OCI-LY3 (cell line): ENCODE results near the gene SFTA2.
"Not testable (repeated sequence)": the region's sequence is repeated elsewhere in the genome, so short reads cannot be mapped to it uniquely, and the experiment has no call there.

Experiments used
- H2AFZ ChIP-seq: fragments of 200-600, 300-600 bp; shearing (Covaris generic); 2 replicates; pipeline ENCODE4 v1.6.0; 2014; ENCODE audit warnings: antibody characterized with exemption, low read depth, low read length
- H3K27ac ChIP-seq: fragments of 200-600, 300-600 bp; sonication (generic); 2 replicates; pipeline ENCODE4 v1.5.1; 2014; ENCODE audit warnings: mild to moderate bottlenecking, low read length, moderate library complexity, mixed read lengths
- H3K27me3 ChIP-seq: fragments of 200-600, 300-600 bp; sonication (generic); 2 replicates; pipeline ENCODE4 v1.6.1; 2014; ENCODE audit warnings: low read depth, low read length, mixed read lengths
- H3K36me3 ChIP-seq: fragments of 200-600, 300-600 bp; sonication (generic); replicated peaks from 2 replicates; pipeline ENCODE3; 2014; ENCODE audit warnings: low read depth, low read length, mixed read lengths
- H3K4me1 ChIP-seq: fragments of 300-600, 200-600 bp; sonication (generic); 2 replicates; pipeline ENCODE4 v1.6.1; 2014; ENCODE audit warnings: low read length, mixed read lengths
- H3K4me2 ChIP-seq: fragments of 200-600, 300-600 bp; sonication (generic); 2 replicates; pipeline ENCODE4 v1.6.1; 2014; ENCODE audit warnings: low read length, mixed read lengths
- H3K4me3 ChIP-seq: fragments of 300-600, 200-600 bp; sonication (generic); 2 replicates; pipeline ENCODE4 v1.5.1; 2014; ENCODE audit warnings: antibody characterized with exemption, mild to moderate bottlenecking, low read length, moderate library complexity
- H3K79me2 ChIP-seq: fragments of 300-600, 200-600 bp; shearing (Covaris generic); 2 replicates; pipeline ENCODE4 v1.6.1; 2014; ENCODE audit warnings: mild to moderate bottlenecking, low read length, mixed read lengths
- H3K9ac ChIP-seq: fragments of 300-600, 200-600 bp; shearing (Covaris generic); 2 replicates; pipeline ENCODE4 v1.6.0; 2014; ENCODE audit warnings: mild to moderate bottlenecking, low read length, moderate library complexity
- H3K9me3 ChIP-seq: fragments of 200-600, 300-600 bp; shearing (Covaris generic); 2 replicates; pipeline ENCODE4 v1.6.1; 2014; ENCODE audit warnings: low read length, mixed read lengths; ENCODE audit not compliant: insufficient read depth
- H4K20me1 ChIP-seq: fragments of 200-600, 300-600 bp; sonication (generic); 2 replicates; pipeline ENCODE4 v1.6.1; 2016; ENCODE audit warnings: low read length, mixed read lengths; ENCODE audit not compliant: insufficient read depth
- CTCF ChIP-seq: fragments of 200-600, 300-600 bp; sonication (generic); IDR thresholded peaks from 2 replicates; pipeline ENCODE4 v1.5.1; 2014; ENCODE audit warnings: antibody characterized with exemption, low read length, low read depth
- EZH2phosphoT487 ChIP-seq: fragments of 200-600 bp; shearing (Covaris generic); IDR thresholded peaks from 2 replicates; pipeline ENCODE4 v1.6.1; 2018; ENCODE audit warnings: antibody characterized with exemption, mixed run types, low read depth

The SFTA2 gene

DNA sequence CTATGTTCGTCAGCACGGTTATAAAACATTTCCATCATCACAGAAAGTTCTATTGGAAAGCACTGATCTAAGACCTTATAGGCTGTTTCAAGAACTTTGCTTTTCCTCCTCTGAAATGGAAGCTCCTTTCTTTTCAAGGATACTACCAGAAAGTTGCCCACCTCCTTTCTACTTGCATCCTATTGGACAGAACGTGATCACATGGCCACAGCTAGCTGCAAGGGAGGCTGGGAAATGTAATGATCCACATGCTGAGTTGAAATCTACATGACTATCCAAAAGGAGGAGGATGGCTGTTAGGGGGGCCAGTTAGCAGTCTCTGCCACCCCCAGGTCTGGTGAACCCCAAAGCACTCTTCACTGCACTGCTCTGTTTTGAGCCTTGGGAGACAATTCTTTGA, 3.3 kb downstream of the SFTA2 start:
- no peaks in the 10 kb centered on the region for H3K4me1 ChIP-seq
- no peak overlapping the region for H3K4me3 ChIP-seq
- no peaks in the 10 kb centered on the region for H3K27me3 ChIP-seq
- peaks cover 11% of the 10 kb centered on the region for H3K36me3 ChIP-seq
- H2AFZ ChIP-seq, result no peak overlapping the region
- H3K9ac ChIP-seq, result no peak overlapping the region
- H3K9me3 ChIP-seq, result no peaks in the 10 kb centered on the region
- H3K4me2 ChIP-seq, result no peak overlapping the region
- H4K20me1 ChIP-seq, result no peaks in the 10 kb centered on the region
- H3K79me2 ChIP-seq, result no peaks in the 10 kb centered on the region
- H3K27ac ChIP-seq, result no peak overlapping the region
- TF ChIP-seq EZH2phosphoT487, result no peak
- TF ChIP-seq CTCF, result no peak

DNA sequence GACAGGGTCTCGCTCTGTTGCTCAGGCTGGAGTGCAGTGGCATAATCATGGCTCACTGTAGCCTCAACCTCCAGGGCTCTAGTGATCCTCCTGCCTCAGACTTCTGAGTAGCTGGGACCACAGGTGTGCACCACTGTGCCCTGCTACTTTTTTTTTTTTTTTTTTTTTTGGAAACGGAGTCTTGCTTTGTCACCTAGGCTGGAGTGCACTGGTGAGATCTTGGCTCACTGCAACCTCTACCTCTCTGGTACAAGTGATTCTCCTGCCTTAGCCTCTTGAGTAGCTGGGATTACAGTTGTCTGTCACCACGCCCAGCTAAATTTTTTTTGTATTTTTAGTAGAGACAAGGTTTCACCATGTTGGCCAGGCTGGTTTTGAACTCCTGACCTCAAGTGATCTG, 4.9 kb downstream of the SFTA2 start:
- H3K9ac ChIP-seq, H4K20me1 ChIP-seq, H3K27ac ChIP-seq, H2AFZ ChIP-seq, H3K4me1 ChIP-seq, H3K27me3 ChIP-seq, H3K79me2 ChIP-seq, H3K4me2 ChIP-seq, H3K4me3 ChIP-seq, H3K9me3 ChIP-seq: not testable (repeated sequence)
- peaks cover 13% of the 10 kb centered on the region for H3K36me3 ChIP-seq

DNA sequence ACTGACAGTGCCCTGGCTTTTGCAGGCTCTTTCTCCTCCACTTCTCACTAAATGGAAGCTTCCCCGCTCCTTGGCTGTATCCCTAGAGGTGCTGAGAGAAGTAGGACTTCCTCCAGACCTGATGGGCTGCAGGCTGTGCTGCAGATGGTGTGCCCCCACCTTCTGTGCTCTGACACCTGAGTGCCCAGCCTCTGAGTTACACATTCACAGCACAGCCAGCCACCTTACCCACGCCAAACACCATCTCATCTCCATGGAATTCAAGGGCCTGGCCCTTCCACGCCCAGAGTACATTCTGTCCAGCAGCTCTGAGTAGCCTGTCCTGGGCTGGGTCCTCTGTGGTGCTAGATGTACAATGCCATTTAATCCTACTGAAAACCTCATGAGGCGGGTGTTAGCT, 5.3 kb downstream of the SFTA2 start:
- no peaks in the 10 kb centered on the region for H3K27me3 ChIP-seq
- no peaks in the 10 kb centered on the region for H3K4me1 ChIP-seq
- no peak overlapping the region for H3K27ac ChIP-seq
- no peaks in the 10 kb centered on the region for H3K9me3 ChIP-seq
- H3K4me3 ChIP-seq, result no peak overlapping the region
- H3K9ac ChIP-seq, result no peak overlapping the region
- no peak overlapping the region for H2AFZ ChIP-seq
- no peaks in the 10 kb centered on the region for H3K79me2 ChIP-seq
- no peak for TF ChIP-seq EZH2phosphoT487
- no peak for TF ChIP-seq CTCF
- peaks cover 15% of the 10 kb centered on the region for H3K36me3 ChIP-seq
- no peaks in the 10 kb centered on the region for H4K20me1 ChIP-seq
- no peak overlapping the region for H3K4me2 ChIP-seq

GRCh38 chr6:30924040-30924627, 7.8 kb downstream of the SFTA2 start:
- peaks cover 15% of the 10 kb centered on the region for H3K36me3 ChIP-seq
- not testable (repeated sequence) for H3K27ac ChIP-seq, H2AFZ ChIP-seq, H4K20me1 ChIP-seq, H3K9ac ChIP-seq, H3K79me2 ChIP-seq, H3K4me1 ChIP-seq, H3K4me2 ChIP-seq, H3K27me3 ChIP-seq, H3K4me3 ChIP-seq, H3K9me3 ChIP-seq

GRCh38 chr6:30922447-30922852, 9.5 kb downstream of the SFTA2 start:
- peaks cover 4% of the 10 kb centered on the region for H3K36me3 ChIP-seq
- H3K27ac ChIP-seq, result no peak overlapping the region

More at GRCh38 chr6:30922447-30922852, 9.5 kb downstream of the SFTA2 start:
- Histone ChIP-seq H3K4me1 (no peaks in the 10 kb centered on the region), H3K9ac (no peak overlapping the region), H3K9me3 (no peaks in the 10 kb centered on the region), H4K20me1 (no peaks in the 10 kb centered on the region), H3K27me3 (no peaks in the 10 kb centered on the region), H3K4me3 (no peak overlapping the region), H2AFZ (no peak overlapping the region), H3K4me2 (no peak overlapping the region), H3K79me2 (no peaks in the 10 kb centered on the region)
- TF ChIP-seq CTCF (no peak), EZH2phosphoT487 (no peak)
